CD4-positive, alpha-beta memory T cell (primary cell): Measurements from ENCODE around the gene CIB4. TPM values are rescaled to one million over a fixed set of nuclear protein-coding genes. Genes with fewer than 3 reads are reported as not detected.
"Not testable (repeated sequence)": the region's sequence is repeated elsewhere in the genome, so short reads cannot be mapped to it uniquely, and the experiment has no call there.

Experiments
- CTCF ChIA-PET: fragments of 350-600 bp; sonication (Branson Sonifier 250); formaldehyde crosslinking; loops from one replicate; lab custom pipeline; 2021; ENCODE audit warnings: inconsistent platforms; ENCODE audit not compliant: partially characterized antibody; lab: Charles Lee
- POLR2A ChIA-PET: fragments of 350-600 bp; sonication (Branson Sonifier 250); formaldehyde crosslinking; loops from one replicate; lab custom pipeline; 2021; ENCODE audit not compliant: partially characterized antibody; lab: Charles Lee
- DNase-seq, 5 donors: peaks; one replicate each; pipeline versions ENCODE4 v3.0.0 to v3.0.0-alpha.2; 2020 to 2022; ENCODE audit warnings: mixed read lengths in 1 of 5
- H3K27ac ChIP-seq: one replicate; pipeline ENCODE4 v1.7.0; 2013; ENCODE audit warnings: low read depth, low read length
- H3K27me3 ChIP-seq: 2 replicates; pipeline ENCODE4 v1.7.0; 2013; ENCODE audit warnings: mild to moderate bottlenecking, low read length, moderate library complexity; ENCODE audit not compliant: insufficient read depth
- H3K36me3 ChIP-seq: 2 replicates; pipeline ENCODE4 v1.7.0; 2013; ENCODE audit warnings: mild to moderate bottlenecking, low read length, moderate library complexity; ENCODE audit not compliant: insufficient read depth
- H3K4me1 ChIP-seq: 2 replicates; pipeline ENCODE4 v1.7.0; 2013; ENCODE audit warnings: mild to moderate bottlenecking, low read length, moderate library complexity; ENCODE audit not compliant: insufficient read depth
- H3K4me3 ChIP-seq, 2 donors: one replicate each; pipeline ENCODE4 v1.7.0; 2013; ENCODE audit warnings: low read length in 2 of 2, mild to moderate bottlenecking in 1 of 2
- H3K9me3 ChIP-seq, 2 donors: one replicate each; pipeline ENCODE4 v1.7.0; 2013; ENCODE audit warnings: low read length in 2 of 2, control low read depth in 1 of 2; ENCODE audit not compliant: control insufficient read depth in 1 of 2
- H3K27ac Mint-ChIP-seq, 7 donors: one replicate each; pipeline ENCODE4 v1.8.0; 2020 to 2021; ENCODE audit warnings: mixed read lengths in 7 of 7, mild to moderate bottlenecking in 6 of 7, inconsistent platforms in 3 of 7, moderate library complexity in 3 of 7
- H3K27me3 Mint-ChIP-seq, 2 donors: one replicate each; pipeline ENCODE4 v1.8.0; 2020 to 2021; ENCODE audit warnings: mixed read lengths in 2 of 2
- H3K36me3 Mint-ChIP-seq, 2 donors: one replicate each; pipeline ENCODE4 v1.8.0; 2020 to 2021; ENCODE audit warnings: mixed read lengths in 2 of 2, inconsistent platforms in 1 of 2, mild to moderate bottlenecking in 1 of 2
- H3K4me1 Mint-ChIP-seq, 4 donors: one replicate each; pipeline ENCODE4 v1.8.0; 2020 to 2021; ENCODE audit warnings: mixed read lengths in 4 of 4, mild to moderate bottlenecking in 1 of 4
- H3K4me3 Mint-ChIP-seq, 8 donors: one replicate each; pipeline ENCODE4 v1.8.0; 2020 to 2021; ENCODE audit warnings: mixed read lengths in 8 of 8, mild to moderate bottlenecking in 7 of 8, moderate library complexity in 6 of 8, inconsistent platforms in 3 of 8
- H3K9me3 Mint-ChIP-seq, 8 donors: one replicate each; pipeline ENCODE4 v1.8.0; 2020 to 2021; ENCODE audit warnings: mixed read lengths in 8 of 8, mild to moderate bottlenecking in 5 of 8, inconsistent platforms in 3 of 8, moderate library complexity in 1 of 8
- intact Hi-C: fragments of 100-400 bp; cut with micrococcal nuclease; formaldehyde crosslinking; loops from one replicate; pipeline ENCODE4 v1.15.1; 2023
- polyA plus RNA-seq, 2 donors: library from polyadenylated mRNA; unstranded; fragments of 300-500 nt; fragmentation: Illumina TruSeq; gene quantifications; one replicate each; pipeline ENCODE4 v1.2.3, GENCODE V29; 2021
- total RNA-seq, 2 experiments: library from RNA; stranded (reverse); gene quantifications; one replicate each; pipeline ENCODE4 v1.2.3, GENCODE V29; 2021

Gene CIB4
- total and polyA plus RNA-seq, 4 experiments from 2014 or later, result not detected

DNA sequence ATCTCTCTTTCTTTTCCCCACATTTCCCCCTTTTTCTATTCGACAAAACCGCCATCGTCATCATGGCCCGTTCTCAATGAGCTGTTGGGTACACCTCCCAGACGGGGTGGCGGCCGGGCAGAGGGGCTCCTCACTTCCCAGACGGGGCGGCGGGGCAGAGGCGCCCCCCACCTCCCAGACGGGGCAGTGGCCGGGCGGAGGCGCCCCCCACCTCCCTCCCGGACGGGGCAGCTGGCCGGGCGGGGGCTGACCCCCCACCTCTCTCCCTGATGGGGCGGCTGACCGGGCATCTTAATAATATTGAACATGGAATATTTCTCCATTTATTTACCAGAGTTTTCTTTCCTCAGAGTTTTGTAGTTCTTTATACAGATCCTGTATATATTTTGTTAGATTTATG is 24.1 kb upstream of the CIB4 start:
- intact Hi-C loops, POLR2A ChIA-PET, H3K27ac Mint-ChIP-seq, H3K27ac ChIP-seq, H3K27me3 ChIP-seq, H3K4me3 Mint-ChIP-seq, H3K4me1 Mint-ChIP-seq, H3K9me3 ChIP-seq, H3K4me3 ChIP-seq, H3K4me1 ChIP-seq, DNase-seq, CTCF ChIA-PET, H3K36me3 ChIP-seq, H3K36me3 Mint-ChIP-seq: not testable (repeated sequence)
- Mint-ChIP-seq H3K27me3 (peaks cover 16 to 25% of the 10 kb centered on the region in 2 donors), H3K9me3 (peaks cover 4 to 18% (median 12%) of the 10 kb centered on the region in 8 donors)

DNA sequence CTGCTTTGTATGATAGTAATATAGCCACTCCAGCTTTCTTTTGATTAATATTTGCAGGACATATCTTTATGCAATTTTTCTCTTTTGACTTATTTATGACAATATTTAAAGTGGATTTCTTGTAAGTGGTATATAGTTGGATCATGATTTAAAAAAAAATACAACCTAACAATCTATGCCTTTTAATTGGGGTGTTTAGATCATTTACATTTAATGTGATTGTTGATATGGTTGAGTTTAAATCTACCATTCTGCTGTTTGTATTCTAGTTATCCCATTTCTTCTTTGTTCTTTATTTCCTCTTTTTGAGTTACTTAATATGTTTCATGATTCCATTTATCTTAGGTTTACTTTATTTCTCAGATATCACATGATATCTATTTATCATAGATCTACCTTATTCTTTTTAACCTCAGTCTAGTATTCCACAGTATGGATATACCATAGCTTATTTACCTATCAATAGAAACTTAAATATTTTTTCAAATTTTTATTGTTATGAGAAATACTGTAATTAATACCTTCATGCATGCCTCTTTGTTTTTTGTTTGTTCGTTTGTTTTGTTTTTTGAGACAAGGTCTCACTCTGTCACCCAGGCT is 19.3 kb upstream of the CIB4 start:
- ChIA-PET POLR2A (no interaction called here), CTCF (no interaction called here)
- Mint-ChIP-seq H3K36me3 (peaks cover 0 to 3% of the 10 kb centered on the region in 2 donors), H3K27ac (no peak overlapping the region), H3K4me3 (no peak overlapping the region), H3K27me3 (peaks cover 7 to 9% of the 10 kb centered on the region in 2 donors), H3K4me1 (no peaks in the 10 kb centered on the region), H3K9me3 (peaks cover 4 to 43% (median 23%) of the 10 kb centered on the region in 8 donors)
- intact Hi-C loops, result no loop called here
- Histone ChIP-seq H3K4me1 (no peaks in the 10 kb centered on the region), H3K4me3 (no peak overlapping the region), H3K27ac (no peak overlapping the region), H3K36me3 (no peaks in the 10 kb centered on the region), H3K9me3 (no peaks in the 10 kb centered on the region), H3K27me3 (no peaks in the 10 kb centered on the region)
- DNase-seq, result no peak

DNA sequence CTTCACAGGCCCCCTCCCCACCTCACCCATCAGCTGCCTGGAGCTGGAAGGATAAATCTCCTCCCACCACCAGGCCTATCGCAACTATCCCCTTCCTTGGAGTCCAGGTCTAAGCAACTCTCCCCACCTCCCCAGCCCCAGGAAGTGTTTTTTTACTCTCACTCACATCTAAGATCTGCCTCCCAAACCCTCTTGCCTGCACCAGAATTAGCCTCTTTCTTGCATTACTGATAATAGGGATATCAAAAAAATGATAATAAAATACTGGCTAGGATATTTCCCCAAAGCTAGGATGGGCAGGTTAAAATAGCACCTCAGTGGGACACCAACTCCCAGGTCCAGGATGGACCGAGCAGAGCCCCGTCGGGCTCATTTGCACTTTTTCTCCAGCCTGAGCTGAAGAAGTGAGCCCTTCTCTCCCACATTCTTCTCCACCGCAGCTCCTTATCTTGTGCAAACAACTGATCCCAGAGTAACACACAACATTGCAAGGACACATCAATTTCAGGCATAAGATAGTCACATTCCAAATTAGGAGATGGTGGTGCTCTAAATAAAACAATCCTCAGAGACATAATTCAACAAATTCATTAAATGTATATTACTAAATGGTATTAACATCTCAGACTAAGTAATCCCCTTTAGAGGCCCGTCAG is 17.7 kb upstream of the CIB4 start:
- no peak overlapping the region for H3K27ac ChIP-seq
- no peaks in the 10 kb centered on the region for H3K27me3 ChIP-seq
- H3K27me3 Mint-ChIP-seq, result peaks cover 5% of the 10 kb centered on the region in 2 donors
- no peak for DNase-seq
- H3K27ac Mint-ChIP-seq, result peak overlapping the region in 1 of 7 donors; percentile 26
- H3K4me3 Mint-ChIP-seq, result no peak overlapping the region
- ChIA-PET CTCF (no interaction called here), POLR2A (no interaction called here)
- no peaks in the 10 kb centered on the region for H3K36me3 ChIP-seq
- no peaks in the 10 kb centered on the region for H3K4me1 ChIP-seq
- no peaks in the 10 kb centered on the region for H3K9me3 ChIP-seq
- peaks cover 0 to 43% (median 23%) of the 10 kb centered on the region in 8 donors for H3K9me3 Mint-ChIP-seq
- intact Hi-C loops, result no loop called here
- H3K4me3 ChIP-seq, result no peak overlapping the region
- peaks cover 0 to 3% of the 10 kb centered on the region in 2 donors for H3K36me3 Mint-ChIP-seq
- H3K4me1 Mint-ChIP-seq, result no peaks in the 10 kb centered on the region

DNA sequence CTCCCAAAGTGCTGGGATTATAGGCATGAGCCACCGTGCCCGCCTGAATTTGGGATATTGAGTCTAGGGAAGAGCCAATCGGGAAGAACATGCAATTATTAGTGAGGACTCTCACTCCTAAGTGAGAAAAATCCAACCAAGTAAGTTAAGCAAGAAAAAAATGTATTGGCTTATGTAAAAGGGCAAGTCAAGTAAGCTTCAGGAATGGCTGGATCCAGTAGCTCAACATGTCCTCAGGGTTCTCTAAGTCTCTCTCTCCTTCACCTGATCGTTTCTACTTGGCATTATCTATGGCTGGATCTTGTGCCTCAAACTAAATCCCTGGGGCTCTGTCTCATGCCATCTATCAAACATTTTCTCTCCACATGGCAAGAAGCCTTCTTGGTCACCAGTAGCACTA is 16.1 kb upstream of the CIB4 start:
- Mint-ChIP-seq H3K36me3 (peaks cover 0 to 3% of the 10 kb centered on the region in 2 donors), H3K27ac (no peak overlapping the region), H3K27me3 (peaks cover 5 to 8% of the 10 kb centered on the region in 2 donors), H3K4me3 (no peak overlapping the region), H3K9me3 (peaks cover 0 to 41% (median 23%) of the 10 kb centered on the region in 8 donors), H3K4me1 (no peaks in the 10 kb centered on the region)
- no peaks in the 10 kb centered on the region for H3K9me3 ChIP-seq
- no peak overlapping the region for H3K27ac ChIP-seq
- intact Hi-C loops, result no loop called here
- no peaks in the 10 kb centered on the region for H3K27me3 ChIP-seq
- H3K36me3 ChIP-seq, result no peaks in the 10 kb centered on the region
- no peak for DNase-seq
- POLR2A ChIA-PET, result no interaction called here
- no peaks in the 10 kb centered on the region for H3K4me1 ChIP-seq
- no peak overlapping the region for H3K4me3 ChIP-seq
- CTCF ChIA-PET, result no interaction called here

DNA sequence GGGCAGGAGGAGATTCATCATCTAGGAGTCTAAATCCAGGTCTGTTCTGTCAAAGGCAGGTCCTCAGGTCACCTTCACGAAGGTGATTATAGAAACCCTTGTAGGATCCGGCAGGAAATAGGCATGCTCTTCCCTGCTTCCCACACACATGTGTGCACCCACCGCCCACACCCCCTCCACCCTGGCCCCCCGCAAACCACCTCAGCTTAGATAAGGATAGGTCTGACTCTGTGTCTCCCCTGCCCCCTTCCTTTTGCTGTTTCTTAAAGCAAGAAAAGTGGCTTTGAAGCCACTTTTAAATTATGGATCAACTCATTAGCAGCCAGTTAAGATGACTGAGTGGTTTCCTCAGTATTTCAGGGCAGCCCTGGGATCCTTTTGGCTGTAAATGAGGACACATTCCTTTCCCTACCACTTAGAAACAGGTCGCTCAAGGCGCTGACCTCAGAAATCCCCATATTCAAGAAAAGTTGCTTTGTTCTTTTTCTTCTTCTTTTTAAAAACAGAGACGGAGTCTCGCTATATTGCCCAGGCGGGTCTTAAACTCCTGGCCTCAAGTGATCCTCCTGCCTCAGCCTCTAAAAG is 14.5 kb upstream of the CIB4 start:
- H3K27me3 Mint-ChIP-seq, result peaks cover 5 to 8% of the 10 kb centered on the region in 2 donors
- ChIA-PET POLR2A (no interaction called here), CTCF (no interaction called here)
- peaks cover 0 to 34% (median 18%) of the 10 kb centered on the region in 8 donors for H3K9me3 Mint-ChIP-seq
- peak overlapping the region in 1 of 7 donors; percentile 12 for H3K27ac Mint-ChIP-seq
- Histone ChIP-seq H3K4me3 (no peak overlapping the region), H3K36me3 (no peaks in the 10 kb centered on the region), H3K4me1 (no peaks in the 10 kb centered on the region), H3K27me3 (no peaks in the 10 kb centered on the region), H3K9me3 (no peaks in the 10 kb centered on the region), H3K27ac (no peak overlapping the region)
- H3K4me3 Mint-ChIP-seq, result no peak overlapping the region
- DNase-seq, result no peak
- H3K4me1 Mint-ChIP-seq, result no peaks in the 10 kb centered on the region
- intact Hi-C loops, result no loop called here
- peaks cover 0 to 1% of the 10 kb centered on the region in 2 donors for H3K36me3 Mint-ChIP-seq

DNA sequence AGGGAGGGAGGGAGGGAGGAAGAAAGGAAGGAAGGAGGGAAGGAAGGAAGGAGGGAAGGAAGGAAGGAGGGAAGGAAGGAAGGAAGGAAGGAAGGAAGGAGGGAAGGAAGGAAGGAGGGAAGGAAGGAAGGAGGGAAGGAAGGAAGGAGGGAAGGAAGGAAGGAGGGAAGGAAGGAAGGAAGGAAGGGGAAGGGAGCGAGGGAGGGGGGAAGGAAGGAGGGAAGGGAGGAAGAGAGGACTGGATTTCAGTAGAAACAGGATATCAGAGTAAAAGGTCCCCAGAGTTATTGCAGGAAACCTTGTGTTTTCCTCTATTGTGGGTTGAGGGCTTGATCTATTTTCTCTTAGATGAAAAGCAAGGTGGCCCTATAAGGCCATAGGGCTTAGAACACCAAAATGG is 14.0 kb upstream of the CIB4 start:
- Mint-ChIP-seq H3K27me3 (peaks cover 7 to 13% of the 10 kb centered on the region in 2 donors), H3K9me3 (peaks cover 0 to 29% (median 13%) of the 10 kb centered on the region in 8 donors), H3K27ac (peak overlapping the region in 1 of 7 donors; percentile 12)
- H3K36me3 ChIP-seq, H3K9me3 ChIP-seq, H3K4me3 ChIP-seq, H3K4me1 Mint-ChIP-seq, CTCF ChIA-PET, POLR2A ChIA-PET, H3K27ac ChIP-seq, H3K27me3 ChIP-seq, DNase-seq, H3K36me3 Mint-ChIP-seq, H3K4me3 Mint-ChIP-seq, intact Hi-C loops, H3K4me1 ChIP-seq: not testable (repeated sequence)

DNA sequence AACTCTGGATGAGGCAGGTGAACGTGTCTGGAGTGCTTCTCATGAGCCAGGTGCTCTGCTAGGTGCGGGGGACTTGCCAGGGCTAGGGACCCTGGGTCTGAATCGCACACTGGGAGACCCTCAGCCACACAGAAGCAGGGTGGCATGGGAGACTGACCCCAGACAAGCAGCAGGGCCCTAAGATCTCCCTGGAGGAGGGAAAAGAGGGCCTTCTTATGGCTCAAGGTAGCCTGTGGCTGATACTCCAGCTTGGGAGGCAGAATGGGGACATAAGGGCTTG is 12.8 kb upstream of the CIB4 start:
- ChIA-PET CTCF (no interaction called here), POLR2A (no interaction called here)
- H3K36me3 Mint-ChIP-seq, result no peaks in the 10 kb centered on the region
- H3K4me1 ChIP-seq, result no peaks in the 10 kb centered on the region
- H3K4me1 Mint-ChIP-seq, result no peaks in the 10 kb centered on the region
- intact Hi-C loops, result no loop called here
- no peaks in the 10 kb centered on the region for H3K36me3 ChIP-seq
- H3K27me3 Mint-ChIP-seq, result peaks cover 11 to 18% of the 10 kb centered on the region in 2 donors
- H3K4me3 ChIP-seq, result no peak overlapping the region
- H3K9me3 ChIP-seq, result no peaks in the 10 kb centered on the region
- DNase-seq, result no peak
- no peak overlapping the region for H3K4me3 Mint-ChIP-seq
- no peak overlapping the region for H3K27ac Mint-ChIP-seq
- H3K9me3 Mint-ChIP-seq, result peaks cover 0 to 18% (median 5%) of the 10 kb centered on the region in 8 donors
- no peak overlapping the region for H3K27ac ChIP-seq
- no peaks in the 10 kb centered on the region for H3K27me3 ChIP-seq
